H1 (cell line): Measurements from ENCODE around the gene POLR2L. TPM values are rescaled to one million over a fixed set of nuclear protein-coding genes. Genes with fewer than 3 reads are reported as not detected.

ENCODE experiments used
- CTCF ChIA-PET: fragments of 300-600 bp; sonication (Branson Sonifier 250); formaldehyde crosslinking; loops from one replicate; lab custom pipeline; 2021; ENCODE audit not compliant: partially characterized antibody; lab: Charles Lee
- POLR2A ChIA-PET: fragments of 300-600 bp; sonication (Branson Sonifier 250); formaldehyde crosslinking; loops from one replicate; lab custom pipeline; 2021; ENCODE audit warnings: inconsistent platforms; ENCODE audit not compliant: partially characterized antibody; lab: Charles Lee
- DNase-seq, 2 experiments: peaks; one replicate each; pipeline versions ENCODE4 v3.0.0 to v3.0.0-alpha.2; 2010 to 2022; ENCODE audit warnings: low spot score in 2 of 2, low read depth in 1 of 2, mixed read lengths in 1 of 2
- FAIRE-seq: peaks from 2 replicates; lab custom pipeline; 2011; peaks lifted over from hg19 to GRCh38; lab: Jason Lieb, UNC
- H2AFZ ChIP-seq: 2 replicates; pipeline ENCODE4 v1.8.1; 2012; ENCODE audit warnings: low read length, inconsistent platforms
- H2AK5ac ChIP-seq: 2 replicates; pipeline ENCODE4 v1.6.1; 2013; ENCODE audit warnings: low read depth, low read length
- H2BK120ac ChIP-seq: replicated peaks from 2 replicates; pipeline ENCODE3; 2013; ENCODE audit warnings: low read depth, low read length, inconsistent platforms
- H2BK12ac ChIP-seq: 2 replicates; pipeline ENCODE4 v1.6.1; 2013; ENCODE audit warnings: low read depth, low read length
- H2BK15ac ChIP-seq: 2 replicates; pipeline ENCODE4 v1.6.1; 2013; ENCODE audit warnings: low read length
- H2BK20ac ChIP-seq: 2 replicates; pipeline ENCODE4 v1.6.1; 2013; ENCODE audit warnings: low read length
- H2BK5ac ChIP-seq: 2 replicates; pipeline ENCODE4 v1.6.1; 2013; ENCODE audit warnings: low read depth, low read length
- H3K14ac ChIP-seq: 2 replicates; pipeline ENCODE4 v1.6.1; 2013; ENCODE audit warnings: inconsistent platforms; ENCODE audit not compliant: insufficient read length
- H3K18ac ChIP-seq: 2 replicates; pipeline ENCODE4 v1.6.1; 2013; ENCODE audit warnings: low read length; ENCODE audit errors: extremely low read depth
- H3K23ac ChIP-seq: 2 replicates; pipeline ENCODE4 v1.6.1; 2013; ENCODE audit warnings: inconsistent platforms; ENCODE audit not compliant: insufficient read length
- H3K23me2 ChIP-seq: 2 replicates; pipeline ENCODE4 v1.6.1; 2013; ENCODE audit warnings: low read depth, low read length
- H3K27ac ChIP-seq: 2 replicates; pipeline ENCODE4 v1.6.1; 2011; ENCODE audit warnings: low read depth, low read length, inconsistent platforms
- H3K27me3 ChIP-seq, 4 experiments: replicated peaks in 1 of 4; 1 replicate in 1 of 4; 2 replicates in 3 of 4; pipeline versions ENCODE4 v1.6.1 to v1.8.1; 2011 to 2013; ENCODE audit warnings: low read length in 3 of 4, mild to moderate bottlenecking in 3 of 4, inconsistent platforms in 2 of 4, mixed read lengths in 2 of 4, moderate library complexity in 1 of 4; ENCODE audit not compliant: control insufficient read depth in 3 of 4, insufficient read depth in 3 of 4; ENCODE audit errors: extremely low read depth in 1 of 4
- H3K36me3 ChIP-seq, 4 experiments: 2 replicates each; pipeline versions ENCODE4 v1.6.1 to v1.8.1; 2011 to 2013; ENCODE audit warnings: mild to moderate bottlenecking in 4 of 4, low read length in 3 of 4, moderate library complexity in 2 of 4, control low read depth in 1 of 4, inconsistent platforms in 1 of 4; ENCODE audit not compliant: insufficient read depth in 4 of 4, control insufficient read depth in 2 of 4
- H3K4ac ChIP-seq: replicated peaks from 2 replicates; pipeline ENCODE3; 2013; ENCODE audit warnings: low read length, low read depth, mixed read lengths, inconsistent platforms; ENCODE audit not compliant: insufficient read length
- H3K4me1 ChIP-seq, 4 experiments: replicated peaks in 1 of 4; 1 replicate in 1 of 4; 2 replicates in 3 of 4; pipeline versions ENCODE4 v1.6.1 to v1.8.1; 2011 to 2013; ENCODE audit warnings: low read length in 3 of 4, inconsistent platforms in 2 of 4, mixed read lengths in 1 of 4; ENCODE audit not compliant: insufficient read depth in 4 of 4, control insufficient read depth in 3 of 4
- H3K4me2 ChIP-seq, 2 experiments: 2 replicates each; pipeline versions ENCODE4 v1.6.1 to v1.8.1; 2011 to 2013; ENCODE audit warnings: low read depth in 2 of 2, low read length in 2 of 2, control low read depth in 1 of 2, inconsistent platforms in 1 of 2, mild to moderate bottlenecking in 1 of 2; ENCODE audit not compliant: insufficient read depth in 1 of 2
- H3K4me3 ChIP-seq, 4 experiments: fragments of 200-600, 300-600 bp in 1 of 4; sonication (generic), shearing (Covaris generic), sonication (Bioruptor Twin) in 1 of 4; 2 replicates each; pipeline versions ENCODE4 v1.5.1 to v1.8.1; 2011 to 2016; ENCODE audit warnings: low read length in 4 of 4, low read depth in 3 of 4, control low read depth in 2 of 4, inconsistent platforms in 2 of 4, mild to moderate bottlenecking in 2 of 4, mixed read lengths in 1 of 4, moderate library complexity in 1 of 4; ENCODE audit not compliant: insufficient read depth in 2 of 4; ENCODE audit errors: extremely low read depth in 1 of 4
- H3K56ac ChIP-seq: replicated peaks from 2 replicates; pipeline ENCODE3; 2013; ENCODE audit warnings: low read depth, mild to moderate bottlenecking, mixed read lengths, low read length, inconsistent platforms; ENCODE audit not compliant: insufficient read length
- H3K79me1 ChIP-seq: 2 replicates; pipeline ENCODE4 v1.6.1; 2013; ENCODE audit warnings: low read depth, low read length, control low read depth
- H3K79me2 ChIP-seq, 2 experiments: 2 replicates each; pipeline versions ENCODE4 v1.6.1 to v1.8.1; 2012 to 2013; ENCODE audit warnings: low read length in 2 of 2, mild to moderate bottlenecking in 2 of 2, inconsistent platforms in 1 of 2; ENCODE audit not compliant: insufficient read depth in 2 of 2, control insufficient read depth in 1 of 2
- H3K9ac ChIP-seq, 4 experiments: replicated peaks in 1 of 4; 1 replicate in 1 of 4; 2 replicates in 3 of 4; pipeline versions ENCODE4 v1.6.1 to v1.8.1; 2011 to 2013; ENCODE audit warnings: low read depth in 3 of 4, low read length in 3 of 4, control low read depth in 2 of 4, mild to moderate bottlenecking in 2 of 4, moderate library complexity in 2 of 4, inconsistent platforms in 1 of 4; ENCODE audit errors: extremely low read depth in 1 of 4
- H3K9me3 ChIP-seq, 2 experiments: 2 replicates each; pipeline versions ENCODE4 v1.6.1 to v1.8.1; 2012 to 2013; ENCODE audit warnings: mild to moderate bottlenecking in 2 of 2, moderate library complexity in 2 of 2, control low read depth in 1 of 2, inconsistent platforms in 1 of 2, low read depth in 1 of 2, low read length in 1 of 2, mixed read lengths in 1 of 2; ENCODE audit not compliant: insufficient read depth in 2 of 2
- H4K20me1 ChIP-seq, 2 experiments: replicated peaks in 1 of 2; 2 replicates each; pipeline versions ENCODE3 to v1.8.1; 2011 to 2013; ENCODE audit warnings: inconsistent platforms in 2 of 2, low read length in 2 of 2, mild to moderate bottlenecking in 1 of 2; ENCODE audit not compliant: insufficient read depth in 2 of 2, control insufficient read depth in 1 of 2
- H4K5ac ChIP-seq: 2 replicates; pipeline ENCODE4 v1.6.1; 2013; ENCODE audit warnings: low read length, low read depth, mixed read lengths, inconsistent platforms; ENCODE audit not compliant: insufficient read length
- H4K8ac ChIP-seq: 2 replicates; pipeline ENCODE4 v1.8.0; 2013; ENCODE audit warnings: mild to moderate bottlenecking, moderate library complexity, low read length, inconsistent platforms; ENCODE audit not compliant: insufficient read depth; ENCODE audit errors: extremely low read depth
- H4K91ac ChIP-seq: replicated peaks from 2 replicates; pipeline ENCODE3; 2013; ENCODE audit warnings: low read length, mixed read lengths, inconsistent platforms; ENCODE audit not compliant: insufficient read length
- BCL11A ChIP-seq, 2 experiments: IDR thresholded peaks; one replicate each; pipeline ENCODE4 v1.6.1; 2011; ENCODE audit warnings: low read depth in 2 of 2, low read length in 2 of 2, mild to moderate bottlenecking in 2 of 2
- CTCF ChIP-seq, 3 experiments: IDR thresholded peaks; 1 replicate in 2 of 3; 2 replicates in 1 of 3; pipeline versions ENCODE4 v1.5.1 to v1.6.1; 2011; ENCODE audit warnings: low read length in 3 of 3, mild to moderate bottlenecking in 3 of 3, inconsistent platforms in 2 of 3, low read depth in 1 of 3, moderate library complexity in 1 of 3; ENCODE audit not compliant: insufficient read depth in 1 of 3; ENCODE audit errors: control extremely low read depth in 1 of 3
- E2F6 ChIP-seq: IDR thresholded peaks from 2 replicates; pipeline ENCODE4 v1.6.1; 2012; ENCODE audit warnings: inconsistent platforms
- KDM4A ChIP-seq: IDR thresholded peaks from one replicate; pipeline ENCODE4 v1.7.1; 2012; ENCODE audit warnings: low read depth, mild to moderate bottlenecking, moderate library complexity, low read length, inconsistent platforms; ENCODE audit not compliant: severe bottlenecking
- RFX5 ChIP-seq: IDR thresholded peaks from 2 replicates; pipeline ENCODE4 v1.6.1; 2011; ENCODE audit warnings: low read depth, low read length, improper control_type of control experiment, borderline replicate concordance
- SIN3A ChIP-seq, 2 experiments: IDR thresholded peaks in 1 of 2; conservative IDR thresholded peaks in 1 of 2; 2 replicates each; pipeline ENCODE4 v1.6.1; 2011 to 2012; ENCODE audit warnings: low read length in 2 of 2, improper control_type of control experiment in 1 of 2, low read depth in 1 of 2, mild to moderate bottlenecking in 1 of 2
- TBP ChIP-seq: IDR thresholded peaks from 2 replicates; pipeline ENCODE4 v1.6.1; 2011; ENCODE audit warnings: low read depth, low read length, improper control_type of control experiment
- WGBS, 2 experiments: shearing (Covaris generic) in 1 of 2; methylation state at CpG; one replicate each; pipeline versions ENCODE4 v1.1.6 to v1.1.7; 2013 to 2015; ENCODE audit warnings: low lambda C conversion rate in 2 of 2, mixed read lengths in 2 of 2, inconsistent platforms in 1 of 2, low coverage in 1 of 2, missing lambda C conversion rate in 1 of 2; ENCODE audit not compliant: insufficient replicate concordance in 2 of 2, insufficient coverage in 1 of 2, insufficient read length in 1 of 2; ENCODE audit errors: extremely low coverage in 1 of 2, missing lambda C conversion rate in 1 of 2; 5-methylcytosine and 5-hydroxymethylcytosine counted together
- polyA plus RNA-seq, 7 experiments: library from polyadenylated mRNA; depleted of rRNA in 3 of 7; stranded (reverse) in 5 of 7; unstranded in 2 of 7; fragments of >200 nt in 5 of 7; fragments of 200-250 nt in 2 of 7; gene quantifications; 1 replicate in 5 of 7; 2 replicates in 1 of 7; 4 replicates in 1 of 7; pipeline versions ENCODE4 v1.2.1 to v1.2.3, GENCODE V29; 2011 to 2013; ENCODE audit warnings: missing spikeins in 2 of 7, mixed read lengths in 2 of 7
- total RNA-seq: library from RNA; stranded (reverse); fragmentation: NEBNext Ultra II Directional; extraction: Animal tissue kit (Norgen Biotek cat#: 25700); gene quantifications from 2 replicates; pipeline ENCODE4 v1.2.1, GENCODE V29; 2021

The POLR2L gene
- total and polyA plus RNA-seq, 2 of the 8 experiments (the other 6 are each of a cell fraction or from before 2014, with no cell fraction given): 140 to 151 TPM

- Histone ChIP-seq H2AK5ac (no peak overlapping the region), H3K27ac (no peak overlapping the region), H2BK5ac (no peak overlapping the region), H3K4ac (no peak overlapping the region), H3K27me3 (no peaks in the 10 kb centered on the region; a peak in 2 of 7 replicates), H4K8ac (no peak overlapping the region), H2BK12ac (no peak overlapping the region), H3K79me1 (peaks cover 8% of the 10 kb centered on the region), H3K4me1 (peaks cover 0 to 15% (median 9%) of the 10 kb centered on the region in 4 experiments; a peak in 5 of 7 replicates), H3K36me3 (peaks cover 0 to 10% (median 1%) of the 10 kb centered on the region in 4 experiments; a peak in 1 of 8 replicates), H3K18ac (no peak overlapping the region), H2BK120ac (no peak overlapping the region), H4K5ac (no peak overlapping the region), H3K4me2 (peak overlapping the region; percentile 70 to 83), H3K23me2 (peaks cover 8% of the 10 kb centered on the region; the same call in 1 of the 2 replicates), H2AFZ (no peak overlapping the region), H3K79me2 (peaks cover 0 to 5% of the 10 kb centered on the region in 2 experiments; a peak in 1 of 4 replicates), H2BK20ac (no peak overlapping the region), H3K9ac (no peak overlapping the region), H3K9me3 (no peaks in the 10 kb centered on the region), H4K20me1 (peaks cover 0 to 14% of the 10 kb centered on the region in 2 experiments), H4K91ac (no peak overlapping the region), H3K14ac (no peak overlapping the region), H2BK15ac (no peak overlapping the region; the same call in 1 of the 2 replicates), H3K4me3 (peak overlapping the region; percentile 77 to 92 (median 80); a peak in 5 of 8 replicates), H3K56ac (no peak overlapping the region), H3K23ac (no peak overlapping the region)
- no peak for DNase-seq
- CTCF ChIA-PET: interaction anchor here (1.0 to 1.2 kb wide), 2 partner anchors 22 to 273 kb away, joined by 3 read pairs; no protein-coding TSS in a partner anchor
- POLR2A ChIA-PET: interaction anchor here (1.3 to 53.0 kb wide), 6 partner anchors 9 to 124 kb away, joined by 3 to 1917 read pairs (median 6); partner anchors contain the start of genes CD151, CEND1, CRACR2B and PIDD1
- WGBS, 2 experiments: 93% methylated on average over 11 of the region's 11 CpGs; no CpG with 5 or more reads in 1 of the 2 experiments
- FAIRE-seq: no peak
- TF ChIP-seq SIN3A (conservative IDR thresholded peaks at IDR 0.05 in 1 of 2, IDR thresholded peaks at IDR 0.05 in 1 of 2; ENCODE audit: low read depth in 1 of 2, low read length in 2 of 2): no peak
- TF ChIP-seq E2F6: no peak
- no peak for TF ChIP-seq KDM4A
- no peak for TF ChIP-seq TBP
- no peak for TF ChIP-seq RFX5
- no peak for TF ChIP-seq BCL11A (IDR thresholded peaks at IDR 0.05; ENCODE audit: low read depth in 2 of 2, low read length in 2 of 2)
- no peak for TF ChIP-seq CTCF (IDR thresholded peaks at IDR 0.05; ENCODE audit: control extremely low read depth in 1 of 3, insufficient read depth in 1 of 3, low read depth in 1 of 3, low read length in 3 of 3)
Observed at GRCh38 chr11:820655-821511, 21.4 kb downstream of the POLR2L start.
